Measurements from ENCODE around the gene CPED1.

CPED1 gene

GRCh38 chr7:121329191-121330052, 340.9 kb downstream of the CPED1 start:
- in situ Hi-C loops (cut with HindIII; ENCODE audit: low pct_ligation_motif_present, low pct_unique_long_range_greater_than_20kb, low sequenced_read_pairs): no loop called here
- DNase-seq: peak; percentile 50

- in situ Hi-C loops (cut with HindIII; ENCODE audit: low pct_ligation_motif_present, low pct_unique_long_range_greater_than_20kb, low sequenced_read_pairs): no loop called here
- no peak for DNase-seq
These were observed 341.7 kb downstream of the CPED1 start for GRCh38 chr7:121330053-121330833.

GRCh38 chr7:121331048-121331447, 342.5 kb downstream of the CPED1 start:
- in situ Hi-C loops (cut with HindIII; ENCODE audit: low pct_ligation_motif_present, low pct_unique_long_range_greater_than_20kb, low sequenced_read_pairs): no loop called here

GRCh38 chr7:121331574-121331973, 343.1 kb downstream of the CPED1 start:
- DNase-seq: no peak
- in situ Hi-C loops (cut with HindIII; ENCODE audit: low pct_ligation_motif_present, low pct_unique_long_range_greater_than_20kb, low sequenced_read_pairs): no loop called here

More at GRCh38 chr7:121331048-121331447, 342.5 kb downstream of the CPED1 start:
- no peak for DNase-seq

GRCh38 chr7:121334376-121334775, 345.9 kb downstream of the CPED1 start:
- in situ Hi-C loops (cut with HindIII; ENCODE audit: low pct_ligation_motif_present, low pct_unique_long_range_greater_than_20kb, low sequenced_read_pairs): no loop called here

GRCh38 chr7:121334875-121335648, 346.6 kb downstream of the CPED1 start:
- no peak for DNase-seq
- in situ Hi-C loops (cut with HindIII; ENCODE audit: low pct_ligation_motif_present, low pct_unique_long_range_greater_than_20kb, low sequenced_read_pairs): no loop called here

More at GRCh38 chr7:121334376-121334775, 345.9 kb downstream of the CPED1 start:
- no peak for DNase-seq

GRCh38 chr7:121336579-121336978, 348.1 kb downstream of the CPED1 start:
- DNase-seq: no peak
- in situ Hi-C loops (cut with HindIII; ENCODE audit: low pct_ligation_motif_present, low pct_unique_long_range_greater_than_20kb, low sequenced_read_pairs): no loop called here

GRCh38 chr7:121337398-121337797, 348.9 kb downstream of the CPED1 start:
- peak; percentile 18 for DNase-seq
- in situ Hi-C loops (cut with HindIII; ENCODE audit: low pct_ligation_motif_present, low pct_unique_long_range_greater_than_20kb, low sequenced_read_pairs): no loop called here

- no peak for DNase-seq
- in situ Hi-C loops (cut with HindIII; ENCODE audit: low pct_ligation_motif_present, low pct_unique_long_range_greater_than_20kb, low sequenced_read_pairs): no loop called here
These were observed 350.6 kb downstream of the CPED1 start for GRCh38 chr7:121339082-121339481.

- no peak for DNase-seq
- in situ Hi-C loops (cut with HindIII; ENCODE audit: low pct_ligation_motif_present, low pct_unique_long_range_greater_than_20kb, low sequenced_read_pairs): no loop called here
These were observed 353.4 kb downstream of the CPED1 start for GRCh38 chr7:121341933-121342332.

GRCh38 chr7:121342631-121343030, 354.1 kb downstream of the CPED1 start:
- in situ Hi-C loops (cut with HindIII; ENCODE audit: low pct_ligation_motif_present, low pct_unique_long_range_greater_than_20kb, low sequenced_read_pairs): no loop called here
- no peak for DNase-seq

GRCh38 chr7:121343302-121343701, 354.8 kb downstream of the CPED1 start:
- DNase-seq: no peak
- in situ Hi-C loops (cut with HindIII; ENCODE audit: low pct_ligation_motif_present, low pct_unique_long_range_greater_than_20kb, low sequenced_read_pairs): no loop called here

GRCh38 chr7:121344093-121344492, 355.6 kb downstream of the CPED1 start:
- DNase-seq: no peak
- in situ Hi-C loops (cut with HindIII; ENCODE audit: low pct_ligation_motif_present, low pct_unique_long_range_greater_than_20kb, low sequenced_read_pairs): no loop called here

- no peak for DNase-seq
- in situ Hi-C loops (cut with HindIII; ENCODE audit: low pct_ligation_motif_present, low pct_unique_long_range_greater_than_20kb, low sequenced_read_pairs): no loop called here
These were observed 356.0 kb downstream of the CPED1 start for GRCh38 chr7:121344497-121344896.

All from ACHN (cell line).